ENCODE measurements around the gene MPPED1.

GRCh38 chr22:43475549-43476076 lies 63.8 kb downstream of the MPPED1 start:
- TF ChIP-seq, protein P1, sequence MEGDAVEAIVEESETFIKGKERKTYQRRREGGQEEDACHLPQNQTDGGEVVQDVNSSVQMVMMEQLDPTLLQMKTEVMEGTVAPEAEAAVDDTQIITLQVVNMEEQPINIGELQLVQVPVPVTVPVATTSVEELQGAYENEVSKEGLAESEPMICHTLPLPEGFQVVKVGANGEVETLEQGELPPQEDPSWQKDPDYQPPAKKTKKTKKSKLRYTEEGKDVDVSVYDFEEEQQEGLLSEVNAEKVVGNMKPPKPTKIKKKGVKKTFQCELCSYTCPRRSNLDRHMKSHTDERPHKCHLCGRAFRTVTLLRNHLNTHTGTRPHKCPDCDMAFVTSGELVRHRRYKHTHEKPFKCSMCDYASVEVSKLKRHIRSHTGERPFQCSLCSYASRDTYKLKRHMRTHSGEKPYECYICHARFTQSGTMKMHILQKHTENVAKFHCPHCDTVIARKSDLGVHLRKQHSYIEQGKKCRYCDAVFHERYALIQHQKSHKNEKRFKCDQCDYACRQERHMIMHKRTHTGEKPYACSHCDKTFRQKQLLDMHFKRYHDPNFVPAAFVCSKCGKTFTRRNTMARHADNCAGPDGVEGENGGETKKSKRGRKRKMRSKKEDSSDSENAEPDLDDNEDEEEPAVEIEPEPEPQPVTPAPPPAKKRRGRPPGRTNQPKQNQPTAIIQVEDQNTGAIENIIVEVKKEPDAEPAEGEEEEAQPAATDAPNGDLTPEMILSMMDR (IDR thresholded peaks at IDR 0.05; ENCODE audit: borderline replicate concordance, extremely low read depth, low read length, poor library complexity, severe bottlenecking): no peak
- no peak for TF ChIP-seq EZH2 (IDR thresholded peaks at IDR 0.05; ENCODE audit: borderline replicate concordance, low read depth, low read length, severe bottlenecking)
